WTC11 (cell line): ENCODE data around the gene CNST. TPM values are rescaled to one million over a fixed set of nuclear protein-coding genes. Genes with fewer than 3 reads are reported as not detected.

Experiments
- ATAC-seq: fragments of 200-7000 bp; cut with Tn5 transposase; 2 replicates; pipeline ENCODE4 v1.10.0; 2021; ENCODE audit warnings: mild to moderate bottlenecking, moderate library complexity
- CTCF ChIA-PET: fragments of 300-600 bp; sonication (Branson Sonifier 250); formaldehyde crosslinking; loops from one replicate; lab custom pipeline; 2021; ENCODE audit warnings: antibody characterized with exemption; lab: Charles Lee
- POLR2A ChIA-PET: fragments of 350-600 bp; sonication (Branson Sonifier 250); formaldehyde crosslinking; loops from one replicate; lab custom pipeline; 2021; ENCODE audit warnings: antibody characterized with exemption; lab: Charles Lee
- DNase-seq: peaks from one replicate; pipeline ENCODE4 v3.0.0; 2021; ENCODE audit warnings: low spot score
- H3K27ac Mint-ChIP-seq: 2 replicates; pipeline ENCODE4 v1.8.0; 2021; ENCODE audit warnings: mixed read lengths
- H3K27me3 Mint-ChIP-seq: 2 replicates; pipeline ENCODE4 v1.8.0; 2021; ENCODE audit warnings: low read depth, mild to moderate bottlenecking, moderate library complexity, mixed read lengths
- H3K36me3 Mint-ChIP-seq: 2 replicates; pipeline ENCODE4 v1.8.0; 2021; ENCODE audit warnings: mixed read lengths
- H3K4me1 Mint-ChIP-seq: 2 replicates; pipeline ENCODE4 v1.8.0; 2022; ENCODE audit warnings: mixed read lengths
- H3K4me3 Mint-ChIP-seq: 2 replicates; pipeline ENCODE4 v1.8.0; 2021; ENCODE audit warnings: mild to moderate bottlenecking, moderate library complexity, mixed read lengths
- H3K9me3 Mint-ChIP-seq: 2 replicates; pipeline ENCODE4 v1.8.0; 2021; ENCODE audit warnings: mixed read lengths
- CBFB ChIP-seq: sonication (generic); formaldehyde crosslinking; IDR thresholded peaks from 2 replicates; pipeline ENCODE4 v1.8.1; 2022; ENCODE audit warnings: mild to moderate bottlenecking, low read depth, missing genetic modification reagents
- GABPB1 ChIP-seq: sonication (generic); formaldehyde crosslinking; IDR thresholded peaks from 2 replicates; pipeline ENCODE4 v1.8.1; 2023; ENCODE audit warnings: mild to moderate bottlenecking, missing genetic modification reagents
- GTF2I ChIP-seq: fragments of 250-450 bp; sonication (Bioruptor Pico); conservative IDR thresholded peaks from 2 replicates; pipeline ENCODE4 v1.4.0; 2021; ENCODE audit warnings: mild to moderate bottlenecking
- IRF2 ChIP-seq: sonication (generic); formaldehyde crosslinking; IDR thresholded peaks from 2 replicates; pipeline ENCODE4 v1.8.0; 2022; ENCODE audit warnings: low read depth, missing genetic modification reagents, borderline replicate concordance
- JUN ChIP-seq: sonication (generic); formaldehyde crosslinking; IDR thresholded peaks from 2 replicates; pipeline ENCODE4 v1.8.0; 2023; ENCODE audit warnings: mild to moderate bottlenecking, missing genetic modification reagents
- KAT7 ChIP-seq: sonication (generic); formaldehyde crosslinking; IDR thresholded peaks from 2 replicates; pipeline ENCODE4 v1.8.1; 2023; ENCODE audit warnings: missing genetic modification reagents, mild to moderate bottlenecking, borderline replicate concordance
- NR1H2 ChIP-seq: sonication (generic); formaldehyde crosslinking; IDR thresholded peaks from 2 replicates; pipeline ENCODE4 v1.9.0; 2021; ENCODE audit warnings: mild to moderate bottlenecking, moderate library complexity, missing genetic modification reagents
- OVOL2 ChIP-seq: fragments of 250-450 bp; sonication (Bioruptor Pico); IDR thresholded peaks from 2 replicates; pipeline ENCODE4 v1.9.0; 2021; ENCODE audit warnings: mild to moderate bottlenecking, borderline replicate concordance
- ZNF138 ChIP-seq: sonication (generic); formaldehyde crosslinking; conservative IDR thresholded peaks from 2 replicates; pipeline ENCODE4 v1.8.1; 2022; ENCODE audit warnings: mild to moderate bottlenecking, moderate library complexity, missing genetic modification reagents
- ZNF423 ChIP-seq: fragments of 250-450 bp; sonication (Bioruptor Pico); IDR thresholded peaks from 2 replicates; pipeline ENCODE4 v2.1.2; 2022; ENCODE audit warnings: mild to moderate bottlenecking, moderate library complexity
- total RNA-seq: library from RNA; stranded (reverse); gene quantifications from 3 replicates; pipeline ENCODE4 v1.2.3, GENCODE V29; 2021
- TF ChIP-seq, protein P1 (sequence below): fragments of 250-450 bp; sonication (Bioruptor Pico); IDR thresholded peaks from 2 replicates; pipeline ENCODE4 v1.9.0; 2021; ENCODE audit warnings: mild to moderate bottlenecking
- TF ChIP-seq, protein P2 (sequence below): sonication (generic); formaldehyde crosslinking; IDR thresholded peaks from 2 replicates; pipeline ENCODE4 v1.8.0; 2022; ENCODE audit warnings: mild to moderate bottlenecking, missing genetic modification reagents
- TF ChIP-seq, protein P3 (sequence below): fragments of 250-450 bp; sonication (Bioruptor Pico); IDR thresholded peaks from 2 replicates; pipeline ENCODE4 v1.9.0; 2021; ENCODE audit warnings: moderate library complexity, mild to moderate bottlenecking, inconsistent platforms, borderline replicate concordance
- TF ChIP-seq, protein P4 (sequence below): sonication (generic); formaldehyde crosslinking; conservative IDR thresholded peaks from 2 replicates; pipeline ENCODE4 v1.8.1; 2023; ENCODE audit warnings: mild to moderate bottlenecking, low read depth, missing genetic modification reagents, moderate library complexity
- TF ChIP-seq, protein P5 (sequence below): sonication (generic); formaldehyde crosslinking; IDR thresholded peaks from 2 replicates; pipeline ENCODE4 v1.8.0; 2022; ENCODE audit warnings: mild to moderate bottlenecking, missing genetic modification reagents
- TF ChIP-seq, protein P6 (sequence below): fragments of 250-450 bp; sonication (Bioruptor Pico); IDR thresholded peaks from 2 replicates; pipeline ENCODE4 v1.9.0; 2021; ENCODE audit warnings: mild to moderate bottlenecking, borderline replicate concordance

Gene CNST
- total RNA-seq, 1 experiment from 2014 or later, result 18.4 TPM

DNA sequence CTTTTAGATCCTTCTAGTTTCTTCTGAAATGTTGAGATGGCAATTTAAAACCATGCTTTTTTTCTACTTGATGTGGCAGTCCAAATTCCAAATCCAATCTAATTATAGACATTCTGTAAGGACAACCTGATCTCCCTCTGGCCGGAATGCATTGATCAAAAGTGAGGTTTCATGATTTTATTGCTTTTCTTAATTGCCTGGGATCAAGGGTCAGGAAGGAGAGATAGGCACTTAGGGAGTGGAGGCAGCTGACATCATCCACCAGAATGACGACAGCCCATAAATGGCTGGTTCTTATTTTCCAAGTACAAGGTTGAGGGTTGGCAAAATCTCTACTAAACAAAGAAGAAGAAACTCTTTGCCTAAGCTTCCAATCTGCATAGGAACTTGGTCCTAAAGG is 111.6 kb downstream of the CNST start:
- Mint-ChIP-seq H3K27me3 (no peaks in the 10 kb centered on the region), H3K4me3 (no peak overlapping the region), H3K36me3 (no peaks in the 10 kb centered on the region), H3K4me1 (peaks cover 8% of the 10 kb centered on the region), H3K9me3 (no peaks in the 10 kb centered on the region), H3K27ac (no peak overlapping the region)
- TF ChIP-seq, protein P1, sequence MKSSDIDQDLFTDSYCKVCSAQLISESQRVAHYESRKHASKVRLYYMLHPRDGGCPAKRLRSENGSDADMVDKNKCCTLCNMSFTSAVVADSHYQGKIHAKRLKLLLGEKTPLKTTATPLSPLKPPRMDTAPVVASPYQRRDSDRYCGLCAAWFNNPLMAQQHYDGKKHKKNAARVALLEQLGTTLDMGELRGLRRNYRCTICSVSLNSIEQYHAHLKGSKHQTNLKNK (CRISPR knock-in tag), result no peak
- ChIA-PET CTCF (no interaction called here), POLR2A (no interaction called here)
- no peak for ATAC-seq
- DNase-seq, result no peak

DNA sequence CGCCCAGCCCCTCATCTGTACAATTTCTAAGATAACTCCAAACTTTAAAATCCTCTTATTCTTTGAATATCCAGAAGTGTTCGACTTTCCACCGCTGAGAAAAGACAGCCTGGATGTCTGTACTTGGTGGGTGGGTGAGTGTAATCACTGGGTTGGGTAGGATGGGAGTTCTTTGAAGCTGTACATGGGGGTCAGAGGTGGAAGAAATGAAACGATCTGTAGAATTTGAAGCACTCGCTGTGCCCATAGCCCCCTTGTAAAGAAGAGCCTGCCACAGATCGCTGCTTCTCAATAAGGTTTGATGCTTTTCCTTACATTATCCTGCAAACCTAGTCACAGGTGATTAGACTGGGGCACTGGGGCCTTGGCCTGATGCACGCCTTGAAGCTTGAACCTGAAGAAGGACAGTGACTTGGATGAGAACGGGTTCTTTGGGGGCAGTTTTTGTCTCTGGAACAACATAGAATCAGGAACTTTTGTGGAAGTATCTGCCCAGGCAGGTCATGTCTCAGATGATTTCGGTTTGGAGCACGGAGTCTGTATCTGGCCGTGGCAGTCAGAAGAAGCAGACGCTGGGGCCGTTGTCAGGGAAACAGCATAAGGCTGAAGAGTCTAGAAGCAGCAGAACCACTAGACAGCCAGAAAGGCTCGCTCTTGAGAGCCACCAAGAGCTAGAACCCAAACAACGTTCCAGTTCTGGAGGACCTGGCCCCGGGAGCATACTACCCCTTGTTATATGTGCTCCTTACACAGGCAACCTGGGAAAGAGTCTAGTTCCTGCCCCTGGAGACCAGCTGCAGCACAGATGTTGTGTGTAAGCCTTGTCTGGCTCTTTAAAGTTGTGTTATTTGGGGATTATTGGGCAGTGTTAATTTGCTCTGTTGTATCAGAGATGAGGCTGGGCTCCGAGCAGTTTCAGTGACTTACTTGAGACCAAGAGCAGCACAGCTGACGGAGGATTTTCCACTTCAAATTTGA is 112.8 kb downstream of the CNST start:
- TF ChIP-seq, protein P2, sequence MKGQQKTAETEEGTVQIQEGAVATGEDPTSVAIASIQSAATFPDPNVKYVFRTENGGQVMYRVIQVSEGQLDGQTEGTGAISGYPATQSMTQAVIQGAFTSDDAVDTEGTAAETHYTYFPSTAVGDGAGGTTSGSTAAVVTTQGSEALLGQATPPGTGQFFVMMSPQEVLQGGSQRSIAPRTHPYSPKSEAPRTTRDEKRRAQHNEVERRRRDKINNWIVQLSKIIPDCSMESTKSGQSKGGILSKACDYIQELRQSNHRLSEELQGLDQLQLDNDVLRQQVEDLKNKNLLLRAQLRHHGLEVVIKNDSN (CRISPR knock-in tag), result no peak
- POLR2A ChIA-PET, result no interaction called here
- Mint-ChIP-seq H3K27ac (no peak overlapping the region), H3K27me3 (no peaks in the 10 kb centered on the region), H3K36me3 (no peaks in the 10 kb centered on the region), H3K4me3 (no peak overlapping the region), H3K9me3 (no peaks in the 10 kb centered on the region), H3K4me1 (peaks cover 3% of the 10 kb centered on the region; the same call in 1 of the 2 replicates)
- DNase-seq (no peak), ATAC-seq (no peak)
- CTCF ChIA-PET, result interaction anchor here (3.5 kb wide), 1 partner anchor 11 kb away, joined by 17 read pairs; no protein-coding TSS in a partner anchor

DNA sequence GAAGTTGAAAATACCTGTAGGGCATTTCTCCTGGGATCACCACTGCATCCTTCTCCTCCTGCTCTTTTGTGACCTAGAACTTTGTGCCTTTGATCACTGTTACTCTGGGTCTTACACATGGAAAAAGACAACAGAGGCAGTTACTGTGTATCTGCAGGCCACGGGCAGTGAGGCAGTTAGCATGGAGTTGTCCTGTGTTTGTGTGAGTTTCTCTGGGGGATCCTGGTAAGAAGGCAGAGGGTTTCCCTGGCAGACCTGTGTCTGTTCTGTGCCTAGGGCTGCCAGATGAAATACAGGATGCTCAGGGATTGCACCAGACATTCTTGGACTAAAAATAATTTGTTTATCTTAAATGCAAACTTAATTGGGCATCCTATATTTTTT is 113.5 kb downstream of the CNST start:
- no peaks in the 10 kb centered on the region for H3K36me3 Mint-ChIP-seq
- H3K27ac Mint-ChIP-seq, result peak overlapping the region; percentile 22; the same call in 1 of the 2 replicates
- no peaks in the 10 kb centered on the region for H3K27me3 Mint-ChIP-seq
- CTCF ChIA-PET, result interaction anchor here (3.5 kb wide), 1 partner anchor 10 kb away, joined by 17 read pairs; no protein-coding TSS in a partner anchor
- DNase-seq (no peak), ATAC-seq (no peak)
- no peaks in the 10 kb centered on the region for H3K9me3 Mint-ChIP-seq
- H3K4me1 Mint-ChIP-seq, result no peaks in the 10 kb centered on the region
- TF ChIP-seq ZNF423 (CRISPR knock-in tag), result no peak
- no peak for TF ChIP-seq OVOL2
- TF ChIP-seq, protein P1 (CRISPR knock-in tag), result no peak
- TF ChIP-seq CBFB, result no peak
- no peak for TF ChIP-seq IRF2
- POLR2A ChIA-PET, result no interaction called here
- no peak overlapping the region for H3K4me3 Mint-ChIP-seq

DNA sequence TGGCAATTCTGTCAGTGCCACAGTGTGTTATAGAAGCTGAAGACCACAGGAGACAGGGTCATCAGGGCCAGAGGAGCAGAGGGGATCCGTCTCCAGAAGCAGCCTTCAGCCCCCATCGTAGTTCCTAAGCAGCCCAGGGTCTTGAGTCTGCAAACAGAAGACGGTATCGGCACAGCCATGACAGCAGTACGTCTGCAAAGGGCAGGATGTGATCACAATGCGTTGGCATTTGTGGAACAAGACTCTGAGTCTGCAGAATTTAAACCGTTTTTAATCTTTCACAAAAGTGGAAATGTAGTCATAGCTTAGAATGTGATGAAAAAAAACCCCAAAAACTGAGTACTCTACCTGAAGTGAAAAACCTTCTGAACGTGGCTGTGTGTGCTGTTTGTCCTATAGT is 113.9 kb downstream of the CNST start:
- Mint-ChIP-seq H3K4me1 (no peaks in the 10 kb centered on the region), H3K36me3 (no peaks in the 10 kb centered on the region), H3K4me3 (no peak overlapping the region), H3K27me3 (no peaks in the 10 kb centered on the region), H3K27ac (no peak overlapping the region), H3K9me3 (no peaks in the 10 kb centered on the region)
- ATAC-seq (no peak), DNase-seq (no peak)
- CTCF ChIA-PET, result interaction anchor here (0.7 to 3.5 kb wide), 3 partner anchors 10 to 17 kb away, joined by 3 to 17 read pairs (median 3); no protein-coding TSS in a partner anchor
- POLR2A ChIA-PET, result no interaction called here
- no peak for TF ChIP-seq NR1H2 (CRISPR knock-in tag)
- no peak for TF ChIP-seq JUN (CRISPR knock-in tag)
- TF ChIP-seq KAT7 (CRISPR knock-in tag), result no peak
- TF ChIP-seq, protein P3, sequence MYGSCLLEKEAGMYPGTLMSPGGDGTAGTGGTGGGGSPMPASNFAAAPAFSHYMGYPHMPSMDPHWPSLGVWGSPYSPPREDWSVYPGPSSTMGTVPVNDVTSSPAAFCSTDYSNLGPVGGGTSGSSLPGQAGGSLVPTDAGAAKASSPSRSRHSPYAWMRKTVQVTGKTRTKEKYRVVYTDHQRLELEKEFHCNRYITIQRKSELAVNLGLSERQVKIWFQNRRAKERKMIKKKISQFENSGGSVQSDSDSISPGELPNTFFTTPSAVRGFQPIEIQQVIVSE (CRISPR knock-in tag), result no peak
- no peak for TF ChIP-seq GABPB1 (CRISPR knock-in tag)
- TF ChIP-seq, protein P4, sequence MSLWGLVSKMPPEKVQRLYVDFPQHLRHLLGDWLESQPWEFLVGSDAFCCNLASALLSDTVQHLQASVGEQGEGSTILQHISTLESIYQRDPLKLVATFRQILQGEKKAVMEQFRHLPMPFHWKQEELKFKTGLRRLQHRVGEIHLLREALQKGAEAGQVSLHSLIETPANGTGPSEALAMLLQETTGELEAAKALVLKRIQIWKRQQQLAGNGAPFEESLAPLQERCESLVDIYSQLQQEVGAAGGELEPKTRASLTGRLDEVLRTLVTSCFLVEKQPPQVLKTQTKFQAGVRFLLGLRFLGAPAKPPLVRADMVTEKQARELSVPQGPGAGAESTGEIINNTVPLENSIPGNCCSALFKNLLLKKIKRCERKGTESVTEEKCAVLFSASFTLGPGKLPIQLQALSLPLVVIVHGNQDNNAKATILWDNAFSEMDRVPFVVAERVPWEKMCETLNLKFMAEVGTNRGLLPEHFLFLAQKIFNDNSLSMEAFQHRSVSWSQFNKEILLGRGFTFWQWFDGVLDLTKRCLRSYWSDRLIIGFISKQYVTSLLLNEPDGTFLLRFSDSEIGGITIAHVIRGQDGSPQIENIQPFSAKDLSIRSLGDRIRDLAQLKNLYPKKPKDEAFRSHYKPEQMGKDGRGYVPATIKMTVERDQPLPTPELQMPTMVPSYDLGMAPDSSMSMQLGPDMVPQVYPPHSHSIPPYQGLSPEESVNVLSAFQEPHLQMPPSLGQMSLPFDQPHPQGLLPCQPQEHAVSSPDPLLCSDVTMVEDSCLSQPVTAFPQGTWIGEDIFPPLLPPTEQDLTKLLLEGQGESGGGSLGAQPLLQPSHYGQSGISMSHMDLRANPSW (CRISPR knock-in tag), result no peak
- no peak for TF ChIP-seq ZNF423 (CRISPR knock-in tag)
- TF ChIP-seq, protein P5, sequence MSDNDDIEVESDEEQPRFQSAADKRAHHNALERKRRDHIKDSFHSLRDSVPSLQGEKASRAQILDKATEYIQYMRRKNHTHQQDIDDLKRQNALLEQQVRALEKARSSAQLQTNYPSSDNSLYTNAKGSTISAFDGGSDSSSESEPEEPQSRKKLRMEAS (CRISPR knock-in tag), result no peak
- TF ChIP-seq, protein P1 (CRISPR knock-in tag), result no peak
- TF ChIP-seq GTF2I (CRISPR knock-in tag), result no peak
- no peak for TF ChIP-seq ZNF138 (CRISPR knock-in tag)
- TF ChIP-seq, protein P6, sequence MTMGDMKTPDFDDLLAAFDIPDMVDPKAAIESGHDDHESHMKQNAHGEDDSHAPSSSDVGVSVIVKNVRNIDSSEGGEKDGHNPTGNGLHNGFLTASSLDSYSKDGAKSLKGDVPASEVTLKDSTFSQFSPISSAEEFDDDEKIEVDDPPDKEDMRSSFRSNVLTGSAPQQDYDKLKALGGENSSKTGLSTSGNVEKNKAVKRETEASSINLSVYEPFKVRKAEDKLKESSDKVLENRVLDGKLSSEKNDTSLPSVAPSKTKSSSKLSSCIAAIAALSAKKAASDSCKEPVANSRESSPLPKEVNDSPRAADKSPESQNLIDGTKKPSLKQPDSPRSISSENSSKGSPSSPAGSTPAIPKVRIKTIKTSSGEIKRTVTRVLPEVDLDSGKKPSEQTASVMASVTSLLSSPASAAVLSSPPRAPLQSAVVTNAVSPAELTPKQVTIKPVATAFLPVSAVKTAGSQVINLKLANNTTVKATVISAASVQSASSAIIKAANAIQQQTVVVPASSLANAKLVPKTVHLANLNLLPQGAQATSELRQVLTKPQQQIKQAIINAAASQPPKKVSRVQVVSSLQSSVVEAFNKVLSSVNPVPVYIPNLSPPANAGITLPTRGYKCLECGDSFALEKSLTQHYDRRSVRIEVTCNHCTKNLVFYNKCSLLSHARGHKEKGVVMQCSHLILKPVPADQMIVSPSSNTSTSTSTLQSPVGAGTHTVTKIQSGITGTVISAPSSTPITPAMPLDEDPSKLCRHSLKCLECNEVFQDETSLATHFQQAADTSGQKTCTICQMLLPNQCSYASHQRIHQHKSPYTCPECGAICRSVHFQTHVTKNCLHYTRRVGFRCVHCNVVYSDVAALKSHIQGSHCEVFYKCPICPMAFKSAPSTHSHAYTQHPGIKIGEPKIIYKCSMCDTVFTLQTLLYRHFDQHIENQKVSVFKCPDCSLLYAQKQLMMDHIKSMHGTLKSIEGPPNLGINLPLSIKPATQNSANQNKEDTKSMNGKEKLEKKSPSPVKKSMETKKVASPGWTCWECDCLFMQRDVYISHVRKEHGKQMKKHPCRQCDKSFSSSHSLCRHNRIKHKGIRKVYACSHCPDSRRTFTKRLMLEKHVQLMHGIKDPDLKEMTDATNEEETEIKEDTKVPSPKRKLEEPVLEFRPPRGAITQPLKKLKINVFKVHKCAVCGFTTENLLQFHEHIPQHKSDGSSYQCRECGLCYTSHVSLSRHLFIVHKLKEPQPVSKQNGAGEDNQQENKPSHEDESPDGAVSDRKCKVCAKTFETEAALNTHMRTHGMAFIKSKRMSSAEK (CRISPR knock-in tag), result no peak
